H1 (cell line): Measurements from ENCODE around the gene SCGB3A1. TPM values are rescaled to one million over a fixed set of nuclear protein-coding genes. Genes with fewer than 3 reads are reported as not detected.

Experiments used
- CTCF ChIA-PET: fragments of 300-600 bp; sonication (Branson Sonifier 250); formaldehyde crosslinking; loops from one replicate; lab custom pipeline; 2021; ENCODE audit not compliant: partially characterized antibody; lab: Charles Lee
- POLR2A ChIA-PET: fragments of 300-600 bp; sonication (Branson Sonifier 250); formaldehyde crosslinking; loops from one replicate; lab custom pipeline; 2021; ENCODE audit warnings: inconsistent platforms; ENCODE audit not compliant: partially characterized antibody; lab: Charles Lee
- DNase-seq, 2 experiments: peaks; one replicate each; pipeline versions ENCODE4 v3.0.0 to v3.0.0-alpha.2; 2010 to 2022; ENCODE audit warnings: low spot score in 2 of 2, low read depth in 1 of 2, mixed read lengths in 1 of 2
- FAIRE-seq: peaks from 2 replicates; lab custom pipeline; 2011; peaks lifted over from hg19 to GRCh38; lab: Jason Lieb, UNC
- H2AFZ ChIP-seq: 2 replicates; pipeline ENCODE4 v1.8.1; 2012; ENCODE audit warnings: low read length, inconsistent platforms
- H2AK5ac ChIP-seq: 2 replicates; pipeline ENCODE4 v1.6.1; 2013; ENCODE audit warnings: low read depth, low read length
- H2BK120ac ChIP-seq: replicated peaks from 2 replicates; pipeline ENCODE3; 2013; ENCODE audit warnings: low read depth, low read length, inconsistent platforms
- H2BK12ac ChIP-seq: 2 replicates; pipeline ENCODE4 v1.6.1; 2013; ENCODE audit warnings: low read depth, low read length
- H2BK15ac ChIP-seq: 2 replicates; pipeline ENCODE4 v1.6.1; 2013; ENCODE audit warnings: low read length
- H2BK20ac ChIP-seq: 2 replicates; pipeline ENCODE4 v1.6.1; 2013; ENCODE audit warnings: low read length
- H2BK5ac ChIP-seq: 2 replicates; pipeline ENCODE4 v1.6.1; 2013; ENCODE audit warnings: low read depth, low read length
- H3K14ac ChIP-seq: 2 replicates; pipeline ENCODE4 v1.6.1; 2013; ENCODE audit warnings: inconsistent platforms; ENCODE audit not compliant: insufficient read length
- H3K18ac ChIP-seq: 2 replicates; pipeline ENCODE4 v1.6.1; 2013; ENCODE audit warnings: low read length; ENCODE audit errors: extremely low read depth
- H3K23ac ChIP-seq: 2 replicates; pipeline ENCODE4 v1.6.1; 2013; ENCODE audit warnings: inconsistent platforms; ENCODE audit not compliant: insufficient read length
- H3K23me2 ChIP-seq: 2 replicates; pipeline ENCODE4 v1.6.1; 2013; ENCODE audit warnings: low read depth, low read length
- H3K27ac ChIP-seq: 2 replicates; pipeline ENCODE4 v1.6.1; 2011; ENCODE audit warnings: low read depth, low read length, inconsistent platforms
- H3K27me3 ChIP-seq, 4 experiments: replicated peaks in 1 of 4; 1 replicate in 1 of 4; 2 replicates in 3 of 4; pipeline versions ENCODE4 v1.6.1 to v1.8.1; 2011 to 2013; ENCODE audit warnings: low read length in 3 of 4, mild to moderate bottlenecking in 3 of 4, inconsistent platforms in 2 of 4, mixed read lengths in 2 of 4, moderate library complexity in 1 of 4; ENCODE audit not compliant: control insufficient read depth in 3 of 4, insufficient read depth in 3 of 4; ENCODE audit errors: extremely low read depth in 1 of 4
- H3K36me3 ChIP-seq, 4 experiments: 2 replicates each; pipeline versions ENCODE4 v1.6.1 to v1.8.1; 2011 to 2013; ENCODE audit warnings: mild to moderate bottlenecking in 4 of 4, low read length in 3 of 4, moderate library complexity in 2 of 4, control low read depth in 1 of 4, inconsistent platforms in 1 of 4; ENCODE audit not compliant: insufficient read depth in 4 of 4, control insufficient read depth in 2 of 4
- H3K4ac ChIP-seq: replicated peaks from 2 replicates; pipeline ENCODE3; 2013; ENCODE audit warnings: low read length, low read depth, mixed read lengths, inconsistent platforms; ENCODE audit not compliant: insufficient read length
- H3K4me1 ChIP-seq, 4 experiments: replicated peaks in 1 of 4; 1 replicate in 1 of 4; 2 replicates in 3 of 4; pipeline versions ENCODE4 v1.6.1 to v1.8.1; 2011 to 2013; ENCODE audit warnings: low read length in 3 of 4, inconsistent platforms in 2 of 4, mixed read lengths in 1 of 4; ENCODE audit not compliant: insufficient read depth in 4 of 4, control insufficient read depth in 3 of 4
- H3K4me2 ChIP-seq, 2 experiments: 2 replicates each; pipeline versions ENCODE4 v1.6.1 to v1.8.1; 2011 to 2013; ENCODE audit warnings: low read depth in 2 of 2, low read length in 2 of 2, control low read depth in 1 of 2, inconsistent platforms in 1 of 2, mild to moderate bottlenecking in 1 of 2; ENCODE audit not compliant: insufficient read depth in 1 of 2
- H3K4me3 ChIP-seq, 4 experiments: fragments of 200-600, 300-600 bp in 1 of 4; sonication (generic), shearing (Covaris generic), sonication (Bioruptor Twin) in 1 of 4; 2 replicates each; pipeline versions ENCODE4 v1.5.1 to v1.8.1; 2011 to 2016; ENCODE audit warnings: low read length in 4 of 4, low read depth in 3 of 4, control low read depth in 2 of 4, inconsistent platforms in 2 of 4, mild to moderate bottlenecking in 2 of 4, mixed read lengths in 1 of 4, moderate library complexity in 1 of 4; ENCODE audit not compliant: insufficient read depth in 2 of 4; ENCODE audit errors: extremely low read depth in 1 of 4
- H3K56ac ChIP-seq: replicated peaks from 2 replicates; pipeline ENCODE3; 2013; ENCODE audit warnings: low read depth, mild to moderate bottlenecking, mixed read lengths, low read length, inconsistent platforms; ENCODE audit not compliant: insufficient read length
- H3K79me1 ChIP-seq: 2 replicates; pipeline ENCODE4 v1.6.1; 2013; ENCODE audit warnings: low read depth, low read length, control low read depth
- H3K79me2 ChIP-seq, 2 experiments: 2 replicates each; pipeline versions ENCODE4 v1.6.1 to v1.8.1; 2012 to 2013; ENCODE audit warnings: low read length in 2 of 2, mild to moderate bottlenecking in 2 of 2, inconsistent platforms in 1 of 2; ENCODE audit not compliant: insufficient read depth in 2 of 2, control insufficient read depth in 1 of 2
- H3K9ac ChIP-seq, 4 experiments: replicated peaks in 1 of 4; 1 replicate in 1 of 4; 2 replicates in 3 of 4; pipeline versions ENCODE4 v1.6.1 to v1.8.1; 2011 to 2013; ENCODE audit warnings: low read depth in 3 of 4, low read length in 3 of 4, control low read depth in 2 of 4, mild to moderate bottlenecking in 2 of 4, moderate library complexity in 2 of 4, inconsistent platforms in 1 of 4; ENCODE audit errors: extremely low read depth in 1 of 4
- H3K9me3 ChIP-seq, 2 experiments: 2 replicates each; pipeline versions ENCODE4 v1.6.1 to v1.8.1; 2012 to 2013; ENCODE audit warnings: mild to moderate bottlenecking in 2 of 2, moderate library complexity in 2 of 2, control low read depth in 1 of 2, inconsistent platforms in 1 of 2, low read depth in 1 of 2, low read length in 1 of 2, mixed read lengths in 1 of 2; ENCODE audit not compliant: insufficient read depth in 2 of 2
- H4K20me1 ChIP-seq, 2 experiments: replicated peaks in 1 of 2; 2 replicates each; pipeline versions ENCODE3 to v1.8.1; 2011 to 2013; ENCODE audit warnings: inconsistent platforms in 2 of 2, low read length in 2 of 2, mild to moderate bottlenecking in 1 of 2; ENCODE audit not compliant: insufficient read depth in 2 of 2, control insufficient read depth in 1 of 2
- H4K5ac ChIP-seq: 2 replicates; pipeline ENCODE4 v1.6.1; 2013; ENCODE audit warnings: low read length, low read depth, mixed read lengths, inconsistent platforms; ENCODE audit not compliant: insufficient read length
- H4K8ac ChIP-seq: 2 replicates; pipeline ENCODE4 v1.8.0; 2013; ENCODE audit warnings: mild to moderate bottlenecking, moderate library complexity, low read length, inconsistent platforms; ENCODE audit not compliant: insufficient read depth; ENCODE audit errors: extremely low read depth
- H4K91ac ChIP-seq: replicated peaks from 2 replicates; pipeline ENCODE3; 2013; ENCODE audit warnings: low read length, mixed read lengths, inconsistent platforms; ENCODE audit not compliant: insufficient read length
- ATF2 ChIP-seq: IDR thresholded peaks from 2 replicates; pipeline ENCODE4 v1.6.1; 2012; ENCODE audit warnings: low read length, inconsistent platforms
- CBX8 ChIP-seq: fragments of 300-800, 300-1000 bp; sonication (generic); IDR thresholded peaks from 2 replicates; pipeline ENCODE4 v1.7.1; 2016; ENCODE audit warnings: low read depth, low read length, borderline replicate concordance
- GABPA ChIP-seq: IDR thresholded peaks from 2 replicates; pipeline ENCODE4 v1.6.1; 2011; ENCODE audit warnings: mild to moderate bottlenecking, low read length, moderate library complexity, borderline replicate concordance; ENCODE audit not compliant: insufficient read depth
- HDAC6 ChIP-seq: IDR thresholded peaks from one replicate; pipeline ENCODE4 v1.7.1; 2012; ENCODE audit warnings: low read depth, mild to moderate bottlenecking, inconsistent platforms, low read length, moderate library complexity
- KDM5A ChIP-seq: fragments of 200-600 bp; IDR thresholded peaks from 2 replicates; pipeline ENCODE4 v1.7.1; 2012; ENCODE audit warnings: mild to moderate bottlenecking, low read length, inconsistent platforms, mixed read lengths
- POLR2A ChIP-seq, 2 experiments: IDR thresholded peaks; 1 replicate in 1 of 2; 2 replicates in 1 of 2; pipeline ENCODE4 v1.6.1; 2011; ENCODE audit warnings: low read depth in 2 of 2, low read length in 2 of 2, mild to moderate bottlenecking in 2 of 2; ENCODE audit errors: control extremely low read depth in 1 of 2
- SIN3A ChIP-seq, 2 experiments: IDR thresholded peaks in 1 of 2; conservative IDR thresholded peaks in 1 of 2; 2 replicates each; pipeline ENCODE4 v1.6.1; 2011 to 2012; ENCODE audit warnings: low read length in 2 of 2, improper control_type of control experiment in 1 of 2, low read depth in 1 of 2, mild to moderate bottlenecking in 1 of 2
- TCF12 ChIP-seq: IDR thresholded peaks from 2 replicates; pipeline ENCODE4 v1.6.1; 2011; ENCODE audit warnings: low read depth, mild to moderate bottlenecking, low read length
- USF2 ChIP-seq: IDR thresholded peaks from 2 replicates; pipeline ENCODE4 v1.6.1; 2011; ENCODE audit warnings: low read length, improper control_type of control experiment
- ZNF274 ChIP-seq: IDR thresholded peaks from 2 replicates; pipeline ENCODE4 v1.7.0; 2012; ENCODE audit warnings: low read length, borderline replicate concordance; ENCODE audit errors: extremely low read depth
- WGBS, 2 experiments: shearing (Covaris generic) in 1 of 2; methylation state at CpG; one replicate each; pipeline versions ENCODE4 v1.1.6 to v1.1.7; 2013 to 2015; ENCODE audit warnings: low lambda C conversion rate in 2 of 2, mixed read lengths in 2 of 2, inconsistent platforms in 1 of 2, low coverage in 1 of 2, missing lambda C conversion rate in 1 of 2; ENCODE audit not compliant: insufficient replicate concordance in 2 of 2, insufficient coverage in 1 of 2, insufficient read length in 1 of 2; ENCODE audit errors: extremely low coverage in 1 of 2, missing lambda C conversion rate in 1 of 2; 5-methylcytosine and 5-hydroxymethylcytosine counted together
- polyA plus RNA-seq, 7 experiments: library from polyadenylated mRNA; depleted of rRNA in 3 of 7; stranded (reverse) in 5 of 7; unstranded in 2 of 7; fragments of >200 nt in 5 of 7; fragments of 200-250 nt in 2 of 7; gene quantifications; 1 replicate in 5 of 7; 2 replicates in 1 of 7; 4 replicates in 1 of 7; pipeline versions ENCODE4 v1.2.1 to v1.2.3, GENCODE V29; 2011 to 2013; ENCODE audit warnings: missing spikeins in 2 of 7, mixed read lengths in 2 of 7
- total RNA-seq: library from RNA; stranded (reverse); fragmentation: NEBNext Ultra II Directional; extraction: Animal tissue kit (Norgen Biotek cat#: 25700); gene quantifications from 2 replicates; pipeline ENCODE4 v1.2.1, GENCODE V29; 2021

The SCGB3A1 gene
- total and polyA plus RNA-seq, 2 of the 8 experiments (the other 6 are each of a cell fraction or from before 2014, with no cell fraction given), result 0.20 TPM; not detected in 1

- no peak for FAIRE-seq
- Histone ChIP-seq H2AK5ac (no peak overlapping the region), H3K23ac (no peak overlapping the region), H3K4ac (no peak overlapping the region), H3K4me3 (no peak overlapping the region), H2BK5ac (peak overlapping the region; percentile 66; the same call in 1 of the 2 replicates), H3K9me3 (no peaks in the 10 kb centered on the region), H3K4me2 (no peak overlapping the region), H4K5ac (no peak overlapping the region), H3K79me1 (no peaks in the 10 kb centered on the region), H2AFZ (no peak overlapping the region), H2BK120ac (no peak overlapping the region), H2BK12ac (no peak overlapping the region), H3K14ac (no peak overlapping the region), H3K27me3 (no peaks in the 10 kb centered on the region), H4K8ac (peak overlapping the region; percentile 53; the same call in 1 of the 2 replicates), H3K4me1 (no peaks in the 10 kb centered on the region; a peak in 1 of 7 replicates), H3K23me2 (no peaks in the 10 kb centered on the region), H3K18ac (no peak overlapping the region), H4K20me1 (peaks cover 0 to 1% of the 10 kb centered on the region in 2 experiments), H3K79me2 (no peaks in the 10 kb centered on the region), H3K27ac (no peak overlapping the region), H2BK20ac (no peak overlapping the region), H3K9ac (no peak overlapping the region), H3K56ac (no peak overlapping the region), H3K36me3 (no peaks in the 10 kb centered on the region), H4K91ac (no peak overlapping the region), H2BK15ac (no peak overlapping the region)
- no peak for DNase-seq
- POLR2A ChIA-PET, result interaction anchor here (0.6 to 1.4 kb wide), 2 partner anchors 13 to 27 kb away, joined by 3 read pairs; no protein-coding TSS in a partner anchor
- CTCF ChIA-PET, result interaction anchor here (0.6 to 7.4 kb wide), 47 partner anchors 7 to 554 kb away, joined by 3 to 52 read pairs (median 3); partner anchors contain the start of genes CNOT6 and SCGB3A1
- 88% methylated on average over 21 of the region's 21 CpGs; no CpG with 5 or more reads in 1 of the 2 experiments for WGBS, 2 experiments
- TF ChIP-seq GABPA (no peak), HDAC6 (no peak), USF2 (no peak), SIN3A (conservative IDR thresholded peaks at IDR 0.05 in 1 of 2, IDR thresholded peaks at IDR 0.05 in 1 of 2; ENCODE audit: low read depth in 1 of 2, low read length in 2 of 2) (no peak), POLR2A (IDR thresholded peaks at IDR 0.05; ENCODE audit: control extremely low read depth in 1 of 2, low read depth in 2 of 2, low read length in 2 of 2) (no peak), ATF2 (no peak), TCF12 (no peak), ZNF274 (no peak), KDM5A (no peak), CBX8 (no peak)
Observed at GRCh38 chr5:180606215-180606785, 15.0 kb upstream of the SCGB3A1 start.
